ENCODE results near the gene SHISA9.

DNA sequence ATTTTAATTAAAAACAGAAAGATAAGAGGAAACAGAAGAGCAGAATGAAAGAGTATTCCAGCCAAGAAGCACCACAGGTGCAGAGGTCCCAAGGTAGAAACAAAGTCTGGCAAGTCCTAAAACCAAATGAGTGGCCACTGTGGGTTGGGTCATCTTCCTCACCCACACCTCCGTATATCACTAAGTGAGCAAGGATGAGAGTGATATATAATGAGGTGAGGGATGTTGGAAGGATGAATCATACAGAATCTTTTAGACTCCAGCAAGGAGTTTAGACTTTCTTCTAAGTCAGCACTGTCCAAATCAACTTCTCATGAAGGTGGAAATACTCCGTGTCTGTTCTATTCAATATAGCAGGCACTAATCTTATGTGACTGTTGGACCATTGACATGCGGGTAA lies 70.8 kb downstream of the SHISA9 start:
- TF ChIP-seq, protein P1, sequence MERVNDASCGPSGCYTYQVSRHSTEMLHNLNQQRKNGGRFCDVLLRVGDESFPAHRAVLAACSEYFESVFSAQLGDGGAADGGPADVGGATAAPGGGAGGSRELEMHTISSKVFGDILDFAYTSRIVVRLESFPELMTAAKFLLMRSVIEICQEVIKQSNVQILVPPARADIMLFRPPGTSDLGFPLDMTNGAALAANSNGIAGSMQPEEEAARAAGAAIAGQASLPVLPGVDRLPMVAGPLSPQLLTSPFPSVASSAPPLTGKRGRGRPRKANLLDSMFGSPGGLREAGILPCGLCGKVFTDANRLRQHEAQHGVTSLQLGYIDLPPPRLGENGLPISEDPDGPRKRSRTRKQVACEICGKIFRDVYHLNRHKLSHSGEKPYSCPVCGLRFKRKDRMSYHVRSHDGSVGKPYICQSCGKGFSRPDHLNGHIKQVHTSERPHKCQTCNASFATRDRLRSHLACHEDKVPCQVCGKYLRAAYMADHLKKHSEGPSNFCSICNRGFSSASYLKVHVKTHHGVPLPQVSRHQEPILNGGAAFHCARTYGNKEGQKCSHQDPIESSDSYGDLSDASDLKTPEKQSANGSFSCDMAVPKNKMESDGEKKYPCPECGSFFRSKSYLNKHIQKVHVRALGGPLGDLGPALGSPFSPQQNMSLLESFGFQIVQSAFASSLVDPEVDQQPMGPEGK (CRISPR knock-in tag; IDR thresholded peaks at IDR 0.05; ENCODE audit: borderline replicate concordance), result no peak
- TF ChIP-seq ZNF70 (CRISPR knock-in tag; IDR thresholded peaks at IDR 0.05) (no peak), SNAI2 (CRISPR knock-in tag; IDR thresholded peaks at IDR 0.05) (no peak), RARB (CRISPR knock-in tag; IDR thresholded peaks at IDR 0.05) (no peak), BACH2 (CRISPR knock-in tag; IDR thresholded peaks at IDR 0.05; ENCODE audit: borderline replicate concordance) (no peak), CREB5 (CRISPR knock-in tag; IDR thresholded peaks at IDR 0.05; ENCODE audit: low read depth) (no peak), ZNF565 (CRISPR knock-in tag; conservative IDR thresholded peaks at IDR 0.05; ENCODE audit: low read depth) (no peak), ARNTL (CRISPR knock-in tag; IDR thresholded peaks at IDR 0.05; ENCODE audit: borderline replicate concordance, low read depth) (no peak)
- TF ChIP-seq, protein P2, sequence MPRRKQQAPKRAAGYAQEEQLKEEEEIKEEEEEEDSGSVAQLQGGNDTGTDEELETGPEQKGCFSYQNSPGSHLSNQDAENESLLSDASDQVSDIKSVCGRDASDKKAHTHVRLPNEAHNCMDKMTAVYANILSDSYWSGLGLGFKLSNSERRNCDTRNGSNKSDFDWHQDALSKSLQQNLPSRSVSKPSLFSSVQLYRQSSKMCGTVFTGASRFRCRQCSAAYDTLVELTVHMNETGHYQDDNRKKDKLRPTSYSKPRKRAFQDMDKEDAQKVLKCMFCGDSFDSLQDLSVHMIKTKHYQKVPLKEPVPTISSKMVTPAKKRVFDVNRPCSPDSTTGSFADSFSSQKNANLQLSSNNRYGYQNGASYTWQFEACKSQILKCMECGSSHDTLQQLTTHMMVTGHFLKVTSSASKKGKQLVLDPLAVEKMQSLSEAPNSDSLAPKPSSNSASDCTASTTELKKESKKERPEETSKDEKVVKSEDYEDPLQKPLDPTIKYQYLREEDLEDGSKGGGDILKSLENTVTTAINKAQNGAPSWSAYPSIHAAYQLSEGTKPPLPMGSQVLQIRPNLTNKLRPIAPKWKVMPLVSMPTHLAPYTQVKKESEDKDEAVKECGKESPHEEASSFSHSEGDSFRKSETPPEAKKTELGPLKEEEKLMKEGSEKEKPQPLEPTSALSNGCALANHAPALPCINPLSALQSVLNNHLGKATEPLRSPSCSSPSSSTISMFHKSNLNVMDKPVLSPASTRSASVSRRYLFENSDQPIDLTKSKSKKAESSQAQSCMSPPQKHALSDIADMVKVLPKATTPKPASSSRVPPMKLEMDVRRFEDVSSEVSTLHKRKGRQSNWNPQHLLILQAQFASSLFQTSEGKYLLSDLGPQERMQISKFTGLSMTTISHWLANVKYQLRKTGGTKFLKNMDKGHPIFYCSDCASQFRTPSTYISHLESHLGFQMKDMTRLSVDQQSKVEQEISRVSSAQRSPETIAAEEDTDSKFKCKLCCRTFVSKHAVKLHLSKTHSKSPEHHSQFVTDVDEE (CRISPR knock-in tag; IDR thresholded peaks at IDR 0.05), result no peak
